HFF-Myc (cell line): ENCODE data around the gene RRP12.

Experiments
- DNase-seq: peaks from one replicate; pipeline ENCODE4 v3.0.0-alpha.2; 2011; ENCODE audit warnings: low read depth; ENCODE audit errors: extremely low read depth
- H3K4me3 ChIP-seq: replicated peaks from 2 replicates; pipeline ENCODE4 v1.5.1; 2011; ENCODE audit warnings: low read depth, mild to moderate bottlenecking, control low read depth, low read length
- TF ChIP-seq, protein P1 (sequence below): IDR thresholded peaks from 2 replicates; pipeline ENCODE4 v1.5.1; 2012; ENCODE audit warnings: mild to moderate bottlenecking, low read depth, low read length, control low read depth; ENCODE audit errors: missing control alignments

The RRP12 gene

DNA sequence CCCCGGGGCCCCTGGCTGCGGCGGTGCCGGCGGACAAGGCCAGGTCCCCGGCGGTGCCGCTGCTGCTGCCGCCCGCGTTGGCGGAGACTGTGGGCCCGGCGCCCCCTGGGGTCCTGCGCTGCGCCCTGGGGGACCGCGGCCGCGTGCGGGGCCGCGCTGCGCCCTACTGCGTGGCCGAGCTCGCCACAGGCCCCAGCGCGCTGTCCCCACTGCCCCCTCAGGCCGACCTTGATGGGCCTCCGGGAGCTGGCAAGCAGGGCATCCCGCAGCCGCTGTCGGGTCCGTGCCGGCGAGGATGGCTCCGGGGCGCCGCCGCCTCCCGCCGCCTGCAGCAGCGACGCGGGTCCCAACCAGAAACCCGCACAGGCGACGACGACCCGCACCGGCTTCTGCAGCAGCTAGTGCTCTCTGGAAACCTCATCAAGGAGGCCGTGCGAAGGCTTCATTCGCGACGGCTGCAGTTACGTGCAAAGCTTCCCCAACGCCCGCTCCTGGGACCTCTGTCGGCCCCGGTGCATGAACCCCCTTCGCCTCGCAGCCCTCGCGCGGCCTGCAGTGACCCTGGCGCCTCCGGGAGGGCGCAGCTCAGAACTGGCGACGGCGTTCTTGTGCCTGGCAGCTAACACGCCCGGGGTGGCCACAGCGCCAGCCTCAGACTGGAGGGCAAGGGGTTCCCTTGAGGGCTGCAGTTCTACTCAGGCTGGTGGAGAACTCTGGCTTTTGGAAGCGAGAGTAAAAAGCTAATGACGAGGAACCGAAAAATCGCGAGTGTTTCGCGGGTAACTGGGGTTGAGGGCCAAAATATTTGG lies 81.3 kb downstream of the RRP12 start:
- TF ChIP-seq, protein P1, sequence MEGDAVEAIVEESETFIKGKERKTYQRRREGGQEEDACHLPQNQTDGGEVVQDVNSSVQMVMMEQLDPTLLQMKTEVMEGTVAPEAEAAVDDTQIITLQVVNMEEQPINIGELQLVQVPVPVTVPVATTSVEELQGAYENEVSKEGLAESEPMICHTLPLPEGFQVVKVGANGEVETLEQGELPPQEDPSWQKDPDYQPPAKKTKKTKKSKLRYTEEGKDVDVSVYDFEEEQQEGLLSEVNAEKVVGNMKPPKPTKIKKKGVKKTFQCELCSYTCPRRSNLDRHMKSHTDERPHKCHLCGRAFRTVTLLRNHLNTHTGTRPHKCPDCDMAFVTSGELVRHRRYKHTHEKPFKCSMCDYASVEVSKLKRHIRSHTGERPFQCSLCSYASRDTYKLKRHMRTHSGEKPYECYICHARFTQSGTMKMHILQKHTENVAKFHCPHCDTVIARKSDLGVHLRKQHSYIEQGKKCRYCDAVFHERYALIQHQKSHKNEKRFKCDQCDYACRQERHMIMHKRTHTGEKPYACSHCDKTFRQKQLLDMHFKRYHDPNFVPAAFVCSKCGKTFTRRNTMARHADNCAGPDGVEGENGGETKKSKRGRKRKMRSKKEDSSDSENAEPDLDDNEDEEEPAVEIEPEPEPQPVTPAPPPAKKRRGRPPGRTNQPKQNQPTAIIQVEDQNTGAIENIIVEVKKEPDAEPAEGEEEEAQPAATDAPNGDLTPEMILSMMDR: no peak
- no peak for DNase-seq
- peak overlapping the region; percentile 53 for H3K4me3 ChIP-seq

DNA sequence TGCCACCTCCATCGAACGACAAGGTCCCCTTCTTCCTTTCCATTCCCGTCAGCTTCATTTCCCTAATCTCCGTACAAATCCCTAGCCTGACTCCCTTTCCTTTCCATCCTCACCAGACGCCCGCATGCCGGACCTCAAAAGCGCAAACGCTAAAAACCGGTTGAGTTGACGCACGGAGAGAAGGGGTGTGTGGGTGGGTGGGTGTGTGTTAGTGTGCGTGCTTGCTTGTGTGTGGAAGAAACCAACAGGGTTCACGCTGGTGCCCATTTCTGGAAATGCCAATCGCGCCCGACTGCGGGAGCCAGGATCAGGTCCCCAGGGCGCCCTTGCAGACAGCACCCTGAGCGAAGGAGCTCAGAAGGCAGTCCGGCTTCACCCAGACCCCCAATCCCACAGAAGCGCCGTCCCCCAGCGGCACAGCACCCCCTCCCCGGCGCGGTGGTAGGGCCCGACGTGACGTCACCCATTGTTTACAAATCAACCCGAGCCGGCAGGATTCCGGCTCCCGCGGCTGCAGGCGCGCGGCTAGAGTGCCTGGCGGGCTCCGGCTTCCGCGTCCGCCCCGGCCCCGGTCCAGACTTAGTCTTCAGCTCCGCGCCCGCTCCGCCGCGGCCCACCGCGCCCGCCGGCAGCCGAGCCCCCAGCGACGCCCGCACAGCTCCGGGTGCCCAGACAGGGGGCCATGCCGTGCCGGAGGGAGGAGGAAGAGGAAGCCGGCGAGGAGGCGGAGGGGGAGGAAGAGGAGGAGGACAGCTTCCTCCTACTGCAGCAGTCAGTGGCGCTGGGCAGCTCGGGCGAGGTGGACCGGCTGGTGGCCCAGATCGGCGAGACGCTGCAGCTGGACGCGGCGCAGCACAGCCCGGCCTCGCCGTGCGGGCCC lies 82.1 kb downstream of the RRP12 start, which contains the start of gene FRAT1:
Gene FRAT1 (plus strand): TSS at position 500 of the 880 bp plus-strand sequence. CDS start 183 bp downstream, at position 683.
- TF ChIP-seq, protein P1: no peak
- DNase-seq: peak; percentile 59
- H3K4me3 ChIP-seq: peak within 1 kb of the TSS; percentile 53

DNA sequence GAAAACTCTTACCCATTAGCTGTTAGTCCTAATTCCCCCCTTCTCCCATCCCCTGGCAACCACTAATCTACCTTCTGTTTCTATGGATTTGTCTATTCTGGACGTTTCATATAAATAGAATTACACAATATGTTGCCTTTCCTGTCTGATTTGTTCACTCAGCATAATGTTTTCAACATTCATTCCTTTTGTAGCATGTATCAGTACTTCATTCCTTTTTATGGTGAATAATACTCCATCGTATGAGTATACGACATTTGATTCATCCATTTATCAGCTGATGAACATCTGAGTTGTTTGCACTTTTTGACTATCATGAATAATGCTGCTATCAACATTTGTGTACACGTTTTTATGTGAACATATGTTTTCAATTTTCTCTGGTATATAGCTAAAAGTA lies 86.5 kb downstream of the RRP12 start:
- H3K4me3 ChIP-seq: no peak overlapping the region
- no peak for DNase-seq
- TF ChIP-seq, protein P1: no peak

DNA sequence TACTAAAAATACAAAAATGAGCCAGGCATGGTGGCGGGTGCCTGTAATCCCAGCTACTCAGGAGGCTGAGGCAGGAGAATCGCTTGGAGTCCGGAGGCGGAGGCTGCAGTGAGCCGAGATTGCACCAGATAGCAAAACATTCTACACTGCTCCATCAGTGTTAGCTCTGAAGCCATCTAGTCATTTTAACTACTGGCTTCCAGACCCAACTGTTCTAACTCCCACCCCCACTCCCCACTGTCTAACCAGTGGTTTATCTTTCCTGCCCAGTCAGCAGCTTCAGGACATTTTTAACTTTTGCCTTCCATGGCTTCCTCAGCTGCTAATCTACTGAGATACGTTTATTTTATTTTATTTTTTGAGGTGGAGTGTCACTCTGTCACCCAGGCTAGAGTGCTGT lies 88.2 kb downstream of the RRP12 start:
- no peak for DNase-seq
- TF ChIP-seq, protein P1: no peak

DNA sequence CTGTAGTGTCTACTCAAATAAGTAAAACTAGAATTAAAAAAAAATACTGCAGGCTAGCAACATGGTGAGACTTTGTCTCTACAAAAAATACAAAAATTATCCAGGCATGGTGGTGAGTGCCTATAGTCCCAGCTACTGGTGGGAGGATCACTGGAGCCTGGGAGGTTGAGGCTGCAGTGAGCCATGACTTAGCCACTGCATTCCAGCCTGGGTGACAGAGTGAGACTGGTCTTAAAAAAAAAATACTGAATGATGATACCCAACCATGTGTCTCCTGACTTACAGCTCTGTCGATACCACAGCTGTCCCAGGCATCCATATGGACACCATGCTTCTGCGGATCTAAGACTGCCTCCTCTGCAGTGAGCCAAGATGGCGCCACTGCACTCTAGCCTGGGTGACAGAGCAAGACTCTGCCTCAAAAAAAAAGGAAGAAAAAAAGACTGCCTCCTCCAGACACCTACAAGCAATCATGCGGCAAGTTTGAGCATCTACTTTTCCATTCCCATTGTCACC lies 90.0 kb downstream of the RRP12 start:
- no peak for DNase-seq
- TF ChIP-seq, protein P1: no peak
- H3K4me3 ChIP-seq: no peak overlapping the region

More for the DNA sequence above, 88.2 kb downstream of the RRP12 start:
- no peak overlapping the region for H3K4me3 ChIP-seq

DNA sequence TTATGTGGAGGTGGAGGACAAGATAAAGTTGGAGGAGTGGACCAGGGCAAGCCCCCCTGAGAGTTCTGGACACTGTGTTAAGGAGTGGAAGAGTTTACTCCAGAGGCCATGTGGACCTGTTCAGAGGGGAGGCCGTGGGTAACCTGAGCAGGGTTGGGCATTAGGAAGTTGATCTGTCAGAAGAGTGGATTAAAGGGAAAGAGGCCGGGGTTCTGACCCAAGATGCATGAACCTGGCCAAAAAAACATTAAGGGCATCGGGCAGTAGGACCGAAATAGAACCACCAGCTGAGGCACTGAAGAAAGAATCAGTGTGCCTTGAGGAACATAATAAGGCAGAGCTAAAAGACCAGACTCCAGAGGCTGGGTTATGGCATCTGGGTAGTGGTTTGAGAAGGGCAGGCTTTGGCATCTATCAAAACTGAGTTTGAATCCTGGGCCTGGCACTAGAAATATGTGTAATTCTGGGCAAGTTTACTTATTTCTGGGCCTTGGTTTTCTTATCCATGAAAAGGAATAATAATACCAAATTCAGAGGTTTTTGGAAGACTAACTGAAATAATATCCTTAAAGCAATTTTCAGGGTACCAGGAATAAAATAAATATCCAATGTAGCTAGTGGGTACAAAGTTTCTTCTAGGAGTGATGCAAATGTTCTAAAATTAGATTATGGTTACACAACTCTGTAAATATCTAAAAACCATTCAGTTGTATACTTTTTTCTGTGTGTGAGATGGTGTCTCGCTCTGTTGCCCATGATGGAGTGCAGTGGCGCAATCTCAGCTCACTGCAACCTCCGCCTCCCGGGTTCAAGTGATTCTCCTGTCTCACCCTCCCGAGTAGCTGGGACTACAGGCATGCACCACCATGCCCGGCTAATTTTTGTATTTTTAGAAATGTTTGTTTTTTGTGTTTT lies 93.0 kb downstream of the RRP12 start:
- no peak for DNase-seq
- TF ChIP-seq, protein P1: no peak
- H3K4me3 ChIP-seq: no peak overlapping the region
